ENCODE results near the gene GRB2.
"Not testable (repeated sequence)": the region's sequence is repeated elsewhere in the genome, so short reads cannot be mapped to it uniquely, and the experiment has no call there.

Gene GRB2

GRCh38 chr17:75318615-75319222 lies 86.8 kb downstream of the GRB2 start:
- DNase-seq (ENCODE audit: low read depth): no peak

GRCh38 chr17:75318211-75318610 lies 87.3 kb downstream of the GRB2 start:
- DNase-seq (ENCODE audit: low read depth): no peak

GRCh38 chr17:75317671-75318070 lies 87.8 kb downstream of the GRB2 start:
- DNase-seq (ENCODE audit: low read depth): no peak

GRCh38 chr17:75316253-75316652 lies 89.2 kb downstream of the GRB2 start:
- DNase-seq (ENCODE audit: low read depth): no peak

GRCh38 chr17:75315541-75316243 lies 89.8 kb downstream of the GRB2 start:
- DNase-seq (ENCODE audit: low read depth): no peak

GRCh38 chr17:75313941-75314551 lies 91.4 kb downstream of the GRB2 start:
- no peak for DNase-seq (ENCODE audit: low read depth)

GRCh38 chr17:75308732-75309629 lies 96.5 kb downstream of the GRB2 start:
- DNase-seq (ENCODE audit: low read depth): no peak

- no peak for DNase-seq (ENCODE audit: low read depth)
Measured at GRCh38 chr17:75307957-75308731, 97.3 kb downstream of the GRB2 start.

- DNase-seq (ENCODE audit: low read depth): no peak
Measured at GRCh38 chr17:75301502-75302206, 103.8 kb downstream of the GRB2 start.

- DNase-seq (ENCODE audit: low read depth): no peak
Measured at GRCh38 chr17:75301049-75301448, 104.4 kb downstream of the GRB2 start.

GRCh38 chr17:75300280-75300679 lies 105.2 kb downstream of the GRB2 start:
- DNase-seq (ENCODE audit: low read depth): no peak

GRCh38 chr17:75295201-75296158 lies 110.0 kb downstream of the GRB2 start:
- peak; percentile 11 for DNase-seq (ENCODE audit: low read depth)

- not testable (repeated sequence) for DNase-seq (ENCODE audit: low read depth)
Measured at GRCh38 chr17:75292810-75293448, 112.5 kb downstream of the GRB2 start.

- peak; percentile 63 for DNase-seq (ENCODE audit: low read depth)
Measured at GRCh38 chr17:75289832-75290337, 115.6 kb downstream of the GRB2 start.

GRCh38 chr17:75289115-75289831 lies 116.2 kb downstream of the GRB2 start, which contains the start of gene SLC25A19:
SLC25A19 (minus strand) TSS chr17:75289433; CDS start chr17:75286764, 2,669 bp downstream.
- peak; percentile 94 for DNase-seq (ENCODE audit: low read depth)

- no peak for DNase-seq (ENCODE audit: low read depth)
Measured at GRCh38 chr17:75288770-75289114, 116.7 kb downstream of the GRB2 start.

- no peak for DNase-seq (ENCODE audit: low read depth)
Measured at GRCh38 chr17:75288359-75288758, 117.1 kb downstream of the GRB2 start.

GRCh38 chr17:75287221-75287620 lies 118.3 kb downstream of the GRB2 start:
- no peak for DNase-seq (ENCODE audit: low read depth)
